NCI-H2196 treated with DMSO at 0.1 percent for 48 hours (cell line): ENCODE measurements around the gene ZNF354C.
"Not testable (repeated sequence)": the region's sequence is repeated elsewhere in the genome, so short reads cannot be mapped to it uniquely, and the experiment has no call there.

Experiments used
- DNase-seq: peaks from one replicate; lab custom pipeline; 2025; ENCODE audit not compliant: unreplicated experiment; lab: John Stamatoyannopoulos, UW

ZNF354C gene

GRCh38 chr5:179060116-179061008 is at the start of gene ZNF354C:
ZNF354C (plus strand) TSS chr5:179060373; CDS start chr5:179062069, 1,696 bp downstream.
- DNase-seq, result no peak

- DNase-seq, result no peak
These were observed 36.5 kb upstream of the ZNF354C start, which contains the start of gene ZNF879 for GRCh38 chr5:179023528-179024189. ZNF879 (plus strand) TSS chr5:179023804; CDS start chr5:179025005, 1,201 bp downstream.

GRCh38 chr5:179033004-179033580 is 27.1 kb upstream of the ZNF354C start:
- no peak for DNase-seq

- DNase-seq, result no peak
These were observed 15.4 kb upstream of the ZNF354C start for GRCh38 chr5:179044765-179045164.

GRCh38 chr5:179051784-179052183 is 8.4 kb upstream of the ZNF354C start:
- DNase-seq, result no peak

GRCh38 chr5:179054036-179054785 is 6.0 kb upstream of the ZNF354C start:
- DNase-seq, result no peak

GRCh38 chr5:179054876-179055275 is 5.3 kb upstream of the ZNF354C start:
- DNase-seq, result no peak

GRCh38 chr5:179055436-179055835 is 4.7 kb upstream of the ZNF354C start:
- DNase-seq, result no peak

- no peak for DNase-seq
These were observed 4.3 kb upstream of the ZNF354C start for GRCh38 chr5:179055841-179056240.

- DNase-seq, result no peak
These were observed 852 bp downstream of the ZNF354C start for GRCh38 chr5:179061025-179061424.

GRCh38 chr5:179065703-179066102 is 5.5 kb downstream of the ZNF354C start:
- no peak for DNase-seq

- no peak for DNase-seq
These were observed 19.2 kb downstream of the ZNF354C start for GRCh38 chr5:179079165-179079987.

- DNase-seq, result no peak
These were observed 20.6 kb downstream of the ZNF354C start for GRCh38 chr5:179080724-179081123.

- no peak for DNase-seq
These were observed 29.3 kb downstream of the ZNF354C start for GRCh38 chr5:179089502-179089901.

- DNase-seq, result not testable (repeated sequence)
These were observed 41.1 kb downstream of the ZNF354C start for GRCh38 chr5:179101282-179101681.

- no peak for DNase-seq
These were observed 50.4 kb downstream of the ZNF354C start for GRCh38 chr5:179110528-179110927.

- no peak for DNase-seq
These were observed 51.4 kb downstream of the ZNF354C start for GRCh38 chr5:179111267-179112207.

- DNase-seq, result no peak
These were observed 52.4 kb downstream of the ZNF354C start for GRCh38 chr5:179112469-179113142.

- DNase-seq, result no peak
These were observed 53.0 kb downstream of the ZNF354C start for GRCh38 chr5:179113143-179113530.
